ENCODE data around the gene MAP7D1. TPM values are rescaled to one million over a fixed set of nuclear protein-coding genes. Genes with fewer than 3 reads are reported as not detected.

Gene MAP7D1
- total RNA-seq, 6 experiments from 2014 or later: 202 to 234 (median 210) TPM

DNA sequence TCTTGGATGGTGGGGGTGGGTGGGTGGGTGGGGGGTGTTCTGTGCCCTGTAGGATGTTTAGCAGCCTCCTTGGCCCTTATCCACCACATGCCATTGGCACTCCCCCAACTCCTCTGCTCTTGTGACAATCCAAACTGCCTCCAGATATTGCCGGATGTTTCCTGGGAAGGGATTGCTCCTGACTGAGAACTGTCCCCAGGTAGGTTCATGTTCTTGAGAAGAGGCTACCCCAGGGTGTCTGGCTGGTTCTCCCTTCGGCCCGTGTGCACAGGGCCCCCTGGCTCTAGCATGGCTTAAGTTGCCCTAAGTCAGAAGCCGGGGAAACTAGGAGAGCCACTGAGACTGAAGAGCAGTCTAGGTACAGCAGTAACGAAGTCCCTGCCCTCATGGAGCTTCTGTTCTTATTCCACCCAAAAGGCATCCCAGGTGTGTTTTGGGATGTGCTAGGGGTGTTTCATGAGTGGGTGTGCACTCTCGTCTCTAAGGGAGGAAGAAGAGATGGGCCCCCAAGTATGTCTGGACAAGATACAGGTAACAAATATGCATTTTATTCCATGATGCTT is 48.5 kb downstream of the MAP7D1 start:
- peak overlapping the region; percentile 54; the same call in 1 of the 2 replicates for H3K27ac Mint-ChIP-seq
- no peak overlapping the region for H3K4me3 Mint-ChIP-seq
- no peaks in the 10 kb centered on the region; the same call in 1 of the 2 replicates for H3K27me3 Mint-ChIP-seq (ENCODE audit: insufficient read depth)
- TF ChIP-seq, protein P1, sequence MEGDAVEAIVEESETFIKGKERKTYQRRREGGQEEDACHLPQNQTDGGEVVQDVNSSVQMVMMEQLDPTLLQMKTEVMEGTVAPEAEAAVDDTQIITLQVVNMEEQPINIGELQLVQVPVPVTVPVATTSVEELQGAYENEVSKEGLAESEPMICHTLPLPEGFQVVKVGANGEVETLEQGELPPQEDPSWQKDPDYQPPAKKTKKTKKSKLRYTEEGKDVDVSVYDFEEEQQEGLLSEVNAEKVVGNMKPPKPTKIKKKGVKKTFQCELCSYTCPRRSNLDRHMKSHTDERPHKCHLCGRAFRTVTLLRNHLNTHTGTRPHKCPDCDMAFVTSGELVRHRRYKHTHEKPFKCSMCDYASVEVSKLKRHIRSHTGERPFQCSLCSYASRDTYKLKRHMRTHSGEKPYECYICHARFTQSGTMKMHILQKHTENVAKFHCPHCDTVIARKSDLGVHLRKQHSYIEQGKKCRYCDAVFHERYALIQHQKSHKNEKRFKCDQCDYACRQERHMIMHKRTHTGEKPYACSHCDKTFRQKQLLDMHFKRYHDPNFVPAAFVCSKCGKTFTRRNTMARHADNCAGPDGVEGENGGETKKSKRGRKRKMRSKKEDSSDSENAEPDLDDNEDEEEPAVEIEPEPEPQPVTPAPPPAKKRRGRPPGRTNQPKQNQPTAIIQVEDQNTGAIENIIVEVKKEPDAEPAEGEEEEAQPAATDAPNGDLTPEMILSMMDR (IDR thresholded peaks at IDR 0.05): no peak
- peaks cover 37% of the 10 kb centered on the region for H3K4me1 Mint-ChIP-seq (ENCODE audit: low read depth)
- DNase-seq: no peak
- no peaks in the 10 kb centered on the region for H3K9me3 Mint-ChIP-seq
- H3K36me3 Mint-ChIP-seq (ENCODE audit: low read depth): no peaks in the 10 kb centered on the region

DNA sequence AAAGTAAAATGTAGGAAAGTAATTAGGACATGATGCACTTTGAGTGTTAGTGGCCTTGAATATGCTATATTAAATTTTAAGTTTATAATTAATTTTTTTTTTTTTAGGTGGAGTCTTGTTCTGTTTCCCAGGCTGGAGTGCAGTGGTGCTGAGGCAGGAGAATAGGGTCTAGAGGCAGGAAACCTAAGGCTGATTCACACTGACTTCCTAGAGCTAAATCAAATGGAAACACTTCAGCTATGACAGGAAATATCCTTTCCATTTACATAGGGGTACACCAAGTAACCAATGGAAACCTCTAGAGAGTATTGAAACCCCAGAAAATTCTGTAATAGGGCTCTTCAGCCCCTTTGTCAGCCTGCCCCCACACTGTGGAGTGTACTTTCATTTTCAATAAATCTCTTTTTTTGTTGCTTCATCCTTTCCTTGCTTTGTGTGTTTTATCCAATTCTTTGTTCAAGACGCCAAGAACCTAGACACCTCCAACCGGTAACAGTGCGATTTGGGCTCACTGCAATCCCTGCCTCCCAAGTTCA is 50.4 kb downstream of the MAP7D1 start:
- Mint-ChIP-seq H3K27me3 (ENCODE audit: insufficient read depth) (no peaks in the 10 kb centered on the region; the same call in 1 of the 2 replicates), H3K36me3 (ENCODE audit: low read depth) (no peaks in the 10 kb centered on the region), H3K4me1 (ENCODE audit: low read depth) (peaks cover 28% of the 10 kb centered on the region), H3K27ac (no peak overlapping the region), H3K4me3 (no peak overlapping the region), H3K9me3 (no peaks in the 10 kb centered on the region)
- DNase-seq: no peak
- TF ChIP-seq, protein P1 (IDR thresholded peaks at IDR 0.05): no peak

DNA sequence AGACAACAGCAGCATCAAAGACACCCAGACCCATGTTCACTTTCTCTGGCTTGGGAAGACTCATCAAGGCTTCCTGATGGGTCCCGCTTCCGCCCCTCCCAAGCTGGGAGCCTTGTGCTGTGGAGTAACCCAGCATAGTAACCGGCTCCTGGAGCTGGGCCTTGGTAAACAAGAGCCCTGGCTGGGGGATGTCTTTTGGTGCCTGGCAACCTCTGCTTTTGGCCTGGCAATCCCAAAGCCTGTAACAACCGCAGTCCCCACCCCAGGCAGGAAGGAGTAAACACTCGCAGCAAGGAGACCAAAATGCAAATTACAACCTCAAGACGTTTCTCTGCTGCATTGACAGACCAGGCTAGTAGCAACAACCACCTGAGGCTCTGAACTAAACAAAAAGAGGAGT is 51.4 kb downstream of the MAP7D1 start:
- TF ChIP-seq, protein P1 (IDR thresholded peaks at IDR 0.05): no peak
- Mint-ChIP-seq H3K36me3 (ENCODE audit: low read depth) (no peaks in the 10 kb centered on the region), H3K27me3 (ENCODE audit: insufficient read depth) (peaks cover 1% of the 10 kb centered on the region), H3K9me3 (no peaks in the 10 kb centered on the region), H3K27ac (no peak overlapping the region; the same call in none of the 2 replicates), H3K4me3 (no peak overlapping the region), H3K4me1 (ENCODE audit: low read depth) (peaks cover 28% of the 10 kb centered on the region)
- DNase-seq: no peak

DNA sequence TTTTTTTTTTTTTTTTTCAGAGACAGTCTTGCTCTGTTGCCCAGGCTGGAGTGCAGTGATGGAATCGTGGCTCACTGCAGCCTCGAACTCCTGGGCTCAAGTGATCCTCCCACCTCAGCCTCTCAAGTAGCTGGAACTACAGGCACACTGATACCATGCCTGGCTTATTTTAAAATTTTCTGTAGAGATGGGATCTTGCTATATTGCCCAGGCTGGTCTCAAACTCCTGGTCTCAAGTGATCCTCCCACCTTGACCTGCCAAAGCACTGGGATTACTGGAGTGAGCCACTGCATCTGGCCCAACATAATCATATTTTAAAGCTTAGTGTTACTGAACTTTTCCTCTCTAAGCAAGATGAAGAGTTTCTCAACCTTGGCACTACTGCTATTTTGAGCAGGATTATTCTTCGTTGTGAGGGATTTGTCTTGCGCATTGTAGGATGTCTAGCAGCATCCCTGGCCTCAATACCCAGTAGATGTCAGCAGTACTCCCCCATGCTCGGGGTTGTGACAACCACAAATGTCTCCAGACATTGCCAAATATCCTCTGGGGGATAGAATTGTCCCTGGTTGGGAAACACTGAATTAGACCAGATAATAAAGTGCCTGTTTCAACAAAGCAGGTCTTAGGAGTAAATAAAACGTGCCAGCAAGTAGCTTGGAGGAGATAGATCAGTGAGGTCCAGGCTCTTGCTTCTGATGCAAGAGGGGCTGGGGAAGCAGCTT is 53.2 kb downstream of the MAP7D1 start:
- H3K27me3 Mint-ChIP-seq (ENCODE audit: insufficient read depth): peaks cover 1% of the 10 kb centered on the region; the same call in 1 of the 2 replicates
- H3K4me1 Mint-ChIP-seq (ENCODE audit: low read depth): peaks cover 27% of the 10 kb centered on the region
- H3K27ac Mint-ChIP-seq: no peak overlapping the region
- no peaks in the 10 kb centered on the region for H3K9me3 Mint-ChIP-seq
- TF ChIP-seq, protein P1 (IDR thresholded peaks at IDR 0.05): no peak
- no peaks in the 10 kb centered on the region for H3K36me3 Mint-ChIP-seq (ENCODE audit: low read depth)
- no peak overlapping the region for H3K4me3 Mint-ChIP-seq
- no peak for DNase-seq

DNA sequence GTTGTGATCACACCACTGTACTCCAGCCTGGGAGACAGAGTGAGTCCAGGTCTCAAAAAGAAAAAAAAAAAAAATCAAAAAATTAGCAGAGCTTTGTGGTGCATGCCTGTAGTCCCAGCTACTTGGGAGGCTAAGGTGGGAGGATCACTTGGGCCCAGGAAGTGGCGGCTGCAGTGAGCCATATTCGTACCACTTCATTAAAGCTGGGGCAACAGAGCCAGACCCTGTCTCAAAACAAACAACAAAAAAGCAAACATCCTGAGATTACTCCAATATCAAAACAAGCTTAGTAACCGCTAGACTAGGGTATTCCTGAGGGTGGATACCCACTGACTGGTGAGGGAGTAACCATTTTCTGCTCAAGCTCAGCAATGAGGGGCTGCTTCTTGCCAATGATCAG is 55.3 kb downstream of the MAP7D1 start:
- no peak for DNase-seq
- peaks cover 1% of the 10 kb centered on the region; the same call in 1 of the 2 replicates for H3K27me3 Mint-ChIP-seq (ENCODE audit: insufficient read depth)
- TF ChIP-seq, protein P1 (IDR thresholded peaks at IDR 0.05): no peak
- H3K36me3 Mint-ChIP-seq (ENCODE audit: low read depth): no peaks in the 10 kb centered on the region
- no peak overlapping the region for H3K4me3 Mint-ChIP-seq
- H3K4me1 Mint-ChIP-seq (ENCODE audit: low read depth): peaks cover 22% of the 10 kb centered on the region
- H3K9me3 Mint-ChIP-seq: no peaks in the 10 kb centered on the region
- H3K27ac Mint-ChIP-seq: no peak overlapping the region
